GM03348 (cell line): ENCODE results near the gene RNASE7.

Experiments used
- DNase-seq: peaks from one replicate; pipeline ENCODE4 v3.0.0; 2012; ENCODE audit warnings: low spot score

RNASE7 gene

DNA sequence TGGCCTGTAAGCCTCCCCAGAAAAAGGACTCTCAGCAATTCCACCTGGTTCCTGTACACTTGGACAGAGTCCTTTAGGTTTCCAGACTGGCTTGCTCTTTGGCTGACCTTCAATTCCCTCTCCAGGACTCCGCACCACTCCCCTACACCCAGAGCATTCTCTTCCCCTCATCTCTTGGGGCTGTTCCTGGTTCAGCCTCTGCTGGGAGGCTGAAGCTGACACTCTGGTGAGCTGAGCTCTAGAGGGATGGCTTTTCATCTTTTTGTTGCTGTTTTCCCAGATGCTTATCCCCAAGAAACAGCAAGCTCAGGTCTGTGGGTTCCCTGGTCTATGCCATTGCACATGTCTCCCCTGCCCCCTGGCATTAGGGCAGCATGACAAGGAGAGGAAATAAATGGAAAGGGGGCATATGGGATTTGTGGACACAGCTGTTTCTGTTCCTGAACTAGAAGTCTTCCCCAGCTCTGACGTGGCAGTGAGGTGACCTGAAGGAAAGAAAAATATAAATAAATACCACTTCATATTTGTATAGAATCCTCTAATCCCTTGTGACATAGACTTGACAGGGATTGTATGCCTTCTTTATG lies 1.3 kb downstream of the RNASE7 start:
- no peak for DNase-seq

- no peak for DNase-seq
These were observed 1.9 kb downstream of the RNASE7 start for GRCh38 chr14:21043974-21044618.

DNA sequence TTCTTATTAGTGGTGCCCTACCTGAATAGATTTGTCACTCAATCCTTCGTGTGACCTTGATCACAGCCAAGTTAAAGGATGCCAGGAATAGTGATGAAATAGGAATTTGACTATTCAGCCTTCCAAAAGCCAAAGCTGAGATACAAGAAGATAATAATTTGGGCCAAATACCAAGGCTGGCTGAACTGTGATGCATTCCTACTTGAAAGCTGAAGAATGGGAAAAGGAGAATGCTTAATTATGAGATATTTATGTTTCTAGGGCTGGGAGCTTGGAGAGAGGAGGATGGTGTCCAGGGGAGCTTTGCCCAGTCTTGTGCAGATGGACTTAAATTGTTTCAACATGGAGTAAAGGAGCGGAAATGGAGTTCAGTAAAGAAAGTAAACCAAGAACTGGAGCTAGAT lies 5.2 kb downstream of the RNASE7 start:
- peak; percentile 79 for DNase-seq

DNA sequence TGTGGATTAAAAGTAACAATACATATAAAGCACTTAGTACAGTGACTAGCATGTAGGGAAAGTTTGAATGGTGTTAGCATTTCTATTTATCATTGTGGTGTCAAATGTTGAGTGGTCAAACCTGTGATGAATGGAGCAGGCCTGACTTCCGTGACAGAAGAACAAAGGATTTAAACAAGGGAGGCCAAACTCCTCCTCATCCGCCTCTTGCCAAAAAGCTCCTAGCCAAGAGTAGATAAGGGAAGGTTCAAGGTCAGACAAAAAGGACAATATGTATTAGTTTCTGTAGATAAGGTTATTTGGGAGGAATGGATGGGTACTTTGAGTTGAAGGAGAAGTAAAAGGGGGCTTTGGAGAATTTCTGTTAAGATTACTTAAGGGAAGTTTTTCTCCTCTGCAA lies 6.5 kb downstream of the RNASE7 start:
- DNase-seq, result no peak

GRCh38 chr14:21049271-21049673 lies 7.1 kb downstream of the RNASE7 start:
- peak; percentile 50 for DNase-seq

DNA sequence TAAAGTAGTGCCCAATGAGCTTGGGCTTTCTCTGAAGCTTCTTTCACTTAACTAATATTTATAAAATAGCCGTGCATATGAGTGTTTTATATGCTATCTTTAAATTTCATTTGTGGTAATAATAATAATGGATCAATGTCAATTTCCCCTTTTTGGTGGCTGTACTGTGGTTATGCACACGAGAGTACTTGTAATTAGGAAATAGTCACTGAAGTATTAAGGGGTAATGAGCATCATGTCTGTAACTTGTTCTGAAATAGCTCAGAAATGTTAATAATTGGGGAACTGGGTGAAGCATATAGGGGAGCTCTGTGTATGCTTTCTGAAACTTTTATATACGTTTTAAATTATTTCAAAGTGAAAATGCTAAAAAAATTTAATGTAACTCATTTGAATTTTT lies 8.4 kb downstream of the RNASE7 start:
- no peak for DNase-seq

DNA sequence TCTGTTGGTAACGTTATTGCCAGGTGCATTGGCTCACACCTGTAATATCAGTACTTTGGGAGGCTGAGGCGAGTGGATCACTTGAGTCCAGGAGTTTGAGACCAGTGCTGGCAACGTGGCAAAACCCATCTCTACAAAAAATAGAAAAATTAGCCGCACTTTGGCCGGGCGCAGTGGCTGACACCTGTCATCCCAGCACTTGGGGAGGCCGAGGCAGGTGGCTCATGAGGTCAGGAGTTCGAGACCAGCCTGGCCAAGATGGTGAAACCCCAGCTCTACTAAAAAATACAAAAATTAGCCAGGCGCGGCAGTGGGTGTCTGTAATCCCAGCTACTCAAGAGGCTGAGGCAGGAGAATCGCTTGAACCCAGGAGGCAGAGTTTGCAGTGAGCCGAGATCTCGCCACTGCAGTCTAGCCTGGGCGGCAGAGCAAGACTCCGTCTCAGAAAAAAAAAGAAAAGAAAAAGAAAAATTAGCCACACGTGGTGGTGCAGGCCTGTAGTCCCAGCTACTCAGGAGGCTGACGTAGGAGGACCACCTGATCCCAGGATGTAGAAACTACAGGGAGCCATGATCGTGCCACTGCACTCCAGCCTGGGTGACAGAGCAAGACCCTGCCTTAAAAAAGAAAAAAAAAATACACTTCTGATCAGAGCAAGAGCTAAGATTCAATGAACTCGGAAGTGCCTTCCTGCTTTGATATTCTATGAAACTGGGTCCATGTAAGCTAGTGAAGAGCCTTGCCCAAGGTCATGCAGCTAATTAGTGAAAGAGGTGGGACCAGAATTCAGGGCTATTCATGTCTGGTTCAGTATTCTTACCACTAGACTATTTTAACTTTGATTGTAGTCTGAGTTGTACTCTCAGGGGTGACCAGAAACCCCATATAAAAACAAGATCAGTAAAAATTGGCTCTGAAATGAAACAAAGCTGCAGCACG lies 11.3 kb downstream of the RNASE7 start:
- no peak for DNase-seq

DNA sequence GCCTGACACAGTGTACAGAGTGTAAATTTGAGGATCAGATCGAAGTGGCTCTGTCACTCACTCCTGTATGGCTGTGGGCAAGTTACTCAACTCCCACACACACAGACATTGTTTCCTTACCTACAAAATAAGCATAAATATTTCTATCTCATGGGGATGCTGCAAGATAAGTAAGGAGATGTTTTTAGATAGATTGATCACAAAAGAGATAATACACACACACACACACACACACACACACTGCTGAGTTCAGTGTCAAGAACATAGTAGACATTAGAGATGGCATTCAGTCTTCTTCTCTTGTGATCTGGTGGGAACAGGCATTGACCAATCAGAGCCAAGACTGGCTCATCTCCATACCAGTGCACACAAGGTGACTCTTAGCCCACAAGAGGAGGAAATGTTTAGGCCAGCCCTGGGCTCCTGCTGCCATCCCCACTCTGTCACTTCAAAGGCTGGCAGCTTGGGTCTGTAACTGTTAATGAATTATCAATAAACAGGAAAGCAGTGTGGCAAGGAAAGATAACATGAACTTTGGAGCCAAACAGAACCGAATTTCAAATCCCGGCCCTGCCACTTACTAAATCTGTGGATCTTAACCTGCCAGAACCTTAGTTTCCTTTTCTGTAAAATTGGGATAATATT lies 12.1 kb downstream of the RNASE7 start:
- no peak for DNase-seq

DNA sequence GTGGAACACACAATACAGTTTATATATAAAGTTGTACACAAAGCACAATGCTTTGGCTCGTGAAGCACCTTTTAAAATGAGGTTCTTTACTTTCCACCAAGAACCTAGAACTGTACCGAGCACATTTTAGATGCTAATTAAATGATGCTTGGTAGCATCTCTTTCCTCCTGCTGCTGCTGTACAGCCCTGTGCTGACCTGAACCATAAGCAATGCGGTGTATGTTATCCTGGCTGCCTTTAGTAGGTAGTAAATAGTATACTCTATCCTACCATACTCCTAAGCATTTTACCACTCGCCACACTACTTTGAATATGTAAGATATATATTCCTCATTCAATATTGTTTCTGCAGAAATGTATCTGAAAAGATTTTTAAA lies 12.6 kb downstream of the RNASE7 start:
- no peak for DNase-seq

- no peak for DNase-seq
These were observed 13.4 kb downstream of the RNASE7 start for GRCh38 chr14:21055432-21056117.

- DNase-seq, result peak; percentile 44
These were observed 14.5 kb downstream of the RNASE7 start for GRCh38 chr14:21056520-21057163.

DNA sequence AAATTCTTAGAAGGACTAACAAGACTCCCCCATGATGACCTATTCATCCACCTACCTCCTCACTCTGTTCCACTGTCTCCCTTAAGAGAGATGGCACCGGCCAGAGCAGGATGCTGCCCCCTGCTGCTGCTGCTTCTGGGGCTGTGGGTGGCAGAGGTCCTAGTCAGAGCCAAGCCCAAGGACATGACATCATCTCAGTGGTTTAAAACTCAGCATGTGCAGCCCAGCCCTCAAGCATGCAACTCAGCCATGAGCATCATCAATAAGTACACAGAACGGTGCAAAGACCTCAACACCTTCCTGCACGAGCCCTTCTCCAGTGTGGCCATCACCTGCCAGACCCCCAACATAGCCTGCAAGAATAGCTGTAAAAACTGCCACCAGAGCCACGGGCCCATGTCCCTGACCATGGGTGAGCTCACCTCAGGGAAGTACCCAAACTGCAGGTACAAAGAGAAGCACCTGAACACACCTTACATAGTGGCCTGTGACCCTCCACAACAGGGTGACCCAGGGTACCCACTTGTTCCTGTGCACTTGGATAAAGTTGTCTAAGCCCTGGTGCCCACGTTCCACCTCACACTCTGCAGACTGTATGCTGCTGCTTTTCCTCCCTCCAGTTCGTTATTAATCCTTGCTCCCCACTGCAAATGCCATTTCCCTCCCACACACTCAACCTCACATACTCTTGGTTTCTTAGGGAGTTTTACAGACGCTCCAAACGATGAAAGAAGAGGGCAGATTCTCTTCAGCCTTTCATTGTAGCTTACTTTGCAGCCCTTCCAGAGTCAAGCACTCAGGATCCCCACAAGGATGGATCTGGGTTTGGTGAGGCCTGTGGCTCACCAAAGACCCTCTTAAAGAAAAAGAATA lies 15.9 kb downstream of the RNASE7 start, which contains the start of gene RNASE8:
TSS of gene RNASE8 (plus strand) at position 20 of the 873 bp plus-strand sequence. CDS start at position 91, 71 bp downstream.
- peak; percentile 40 for DNase-seq

DNA sequence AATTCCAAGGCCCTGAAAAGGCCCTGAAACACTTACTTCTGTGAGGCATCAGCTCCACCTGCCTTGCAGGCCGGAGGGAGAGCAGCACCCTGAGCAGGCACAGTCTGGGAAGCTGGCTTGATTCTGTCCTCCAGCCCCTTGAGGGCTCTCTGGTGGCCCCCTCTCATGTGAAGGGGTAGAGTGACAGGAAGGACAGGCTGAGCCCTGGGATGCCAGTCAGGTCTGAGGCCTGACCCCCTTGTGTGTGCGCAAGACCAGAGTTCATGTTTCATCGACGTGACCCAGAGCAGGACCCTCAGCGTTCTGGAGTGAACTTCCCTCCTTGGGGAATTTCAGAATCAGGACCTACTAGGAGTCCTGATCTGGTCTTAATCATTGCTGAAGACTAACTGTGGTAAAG lies 16.7 kb downstream of the RNASE7 start:
- DNase-seq, result no peak

DNA sequence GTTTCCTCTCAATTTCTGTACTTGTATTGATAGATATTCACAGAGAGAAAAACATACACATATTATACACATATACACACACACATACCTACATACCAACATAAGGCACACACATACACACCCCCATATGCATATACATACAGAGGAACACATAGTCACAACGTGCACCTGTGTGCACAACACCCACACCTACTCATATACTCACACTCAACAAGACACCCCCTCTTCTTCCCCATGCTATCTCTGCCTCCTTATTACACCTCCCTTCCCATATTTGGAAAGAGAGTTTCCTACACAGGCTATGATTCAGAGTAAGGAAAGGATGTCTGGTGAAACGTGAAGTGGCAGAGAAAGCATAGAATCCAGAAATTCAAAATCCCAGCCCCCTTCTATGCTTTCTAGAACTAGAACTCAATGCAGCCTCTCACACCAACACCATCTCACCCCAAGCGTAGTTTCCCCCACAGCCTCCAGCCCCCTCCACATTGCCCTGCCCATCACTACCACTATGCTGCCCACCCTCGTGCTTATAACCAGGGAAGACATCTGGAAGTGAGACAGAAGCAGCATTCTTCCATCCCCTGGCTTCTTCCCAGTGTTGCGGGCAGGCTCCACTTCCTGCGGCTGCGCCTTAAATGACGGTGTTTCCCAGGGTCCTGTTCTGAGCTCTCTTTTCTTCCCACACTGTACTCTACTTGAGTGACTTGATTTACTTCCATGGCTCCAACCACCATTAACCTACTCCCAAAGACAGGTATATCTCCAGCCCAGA lies 17.9 kb downstream of the RNASE7 start:
- peak; percentile 41 for DNase-seq

- DNase-seq, result no peak
These were observed 18.6 kb downstream of the RNASE7 start for GRCh38 chr14:21060614-21061346.

DNA sequence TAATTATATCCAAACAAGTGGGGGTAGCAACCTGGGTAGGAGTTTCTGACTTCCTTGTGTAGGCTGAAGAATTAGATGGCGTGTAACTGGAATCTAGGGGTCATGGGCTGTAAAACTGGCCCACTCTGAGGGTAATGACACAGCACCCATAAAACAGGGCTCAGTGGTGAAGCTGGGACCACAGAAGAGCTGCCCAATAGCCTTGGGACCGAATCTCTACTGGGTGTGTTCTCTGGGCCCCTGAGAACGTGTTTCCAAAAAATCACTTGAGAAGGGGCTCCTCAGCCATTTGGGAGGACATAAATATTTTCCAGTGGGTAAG lies 19.1 kb downstream of the RNASE7 start:
- no peak for DNase-seq

DNA sequence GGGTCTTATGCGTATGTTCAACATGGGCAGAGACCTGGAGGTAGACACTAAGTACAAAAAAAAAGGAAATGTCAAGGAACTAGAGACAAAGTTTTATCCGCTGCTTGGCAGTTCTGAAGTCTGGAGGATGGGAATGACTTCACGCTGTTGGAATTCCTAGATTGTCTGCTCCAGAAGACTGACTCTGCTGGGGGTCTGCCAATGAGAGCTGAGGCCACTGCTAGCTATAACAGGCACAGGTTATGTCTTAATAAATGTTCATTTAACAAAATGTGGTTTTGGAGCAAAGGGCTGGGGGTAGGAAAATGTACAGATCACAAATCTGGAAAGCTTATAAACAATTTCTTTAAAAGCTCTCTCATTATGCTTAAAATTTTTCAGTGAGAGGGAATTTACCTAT lies 21.3 kb downstream of the RNASE7 start:
- DNase-seq, result peak; percentile 81

DNA sequence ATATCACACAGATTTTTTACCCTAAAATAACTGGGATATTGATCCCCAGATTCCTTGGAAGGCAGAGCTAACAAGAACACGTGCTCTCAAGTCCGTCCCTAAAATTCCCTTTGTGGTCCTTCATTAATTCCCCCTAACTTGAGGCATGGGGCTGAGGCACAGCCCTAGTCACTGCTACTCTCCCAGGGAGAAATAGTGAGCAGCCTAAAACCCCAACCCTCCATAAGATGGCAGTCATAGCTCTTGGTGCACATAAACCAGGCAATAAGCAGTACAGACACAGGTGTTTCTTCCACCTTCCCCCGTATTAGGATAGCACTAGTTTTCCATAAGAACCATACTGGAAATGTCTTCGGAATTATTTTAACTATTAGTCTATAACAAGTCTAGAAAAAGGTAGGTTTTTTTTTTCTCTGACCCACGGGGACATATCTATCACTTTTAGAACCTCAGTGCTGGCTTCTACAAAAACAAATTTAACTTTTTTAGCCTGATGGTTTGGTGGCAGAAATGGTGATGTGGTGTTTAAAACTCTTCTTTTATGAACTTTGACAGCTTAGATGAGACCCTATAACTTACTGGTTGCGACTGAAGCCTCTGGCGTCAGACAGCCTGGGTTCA lies 24.8 kb downstream of the RNASE7 start:
- peak; percentile 11 for DNase-seq
